ENCODE data around the gene MYL2. TPM values are rescaled to one million over a fixed set of nuclear protein-coding genes. Genes with fewer than 3 reads are reported as not detected.

MYL2 gene
- total and polyA plus RNA-seq, 9 donors = 113 to 1,289 (median 799) TPM

GRCh38 chr12:110932046-110932445 is 11.7 kb upstream of the MYL2 start:
- peaks cover 12% of the 10 kb centered on the region for H3K27me3 ChIP-seq (ENCODE audit: control insufficient read depth, insufficient read depth, low read length)
- no peak overlapping the region for H3K4me3 ChIP-seq (ENCODE audit: low read length)
- no peak for DNase-seq
- peak overlapping the region; percentile 71 for H3K27ac ChIP-seq (ENCODE audit: low read length)
- H3K9me3 ChIP-seq (replicated peaks; ENCODE audit: control insufficient read depth, low read depth, low read length) = no peaks in the 10 kb centered on the region
- 25% methylated on average over 5 of the region's 11 CpGs for WGBS (ENCODE audit: insufficient coverage)
- H3K36me3 ChIP-seq (ENCODE audit: control insufficient read depth, insufficient read depth, low read length) = no peaks in the 10 kb centered on the region
- peaks cover 25% of the 10 kb centered on the region for H3K4me1 ChIP-seq (ENCODE audit: control insufficient read depth, insufficient read depth, low read length)

- peaks cover 22% of the 10 kb centered on the region for H3K4me1 ChIP-seq (ENCODE audit: control insufficient read depth, insufficient read depth, low read length)
- peak; percentile 81 for DNase-seq
- H3K36me3 ChIP-seq (ENCODE audit: control insufficient read depth, insufficient read depth, low read length) = no peaks in the 10 kb centered on the region
- peaks cover 7% of the 10 kb centered on the region for H3K27me3 ChIP-seq (ENCODE audit: control insufficient read depth, insufficient read depth, low read length)
- 54% methylated on average over 16 of the region's 16 CpGs for WGBS (ENCODE audit: insufficient coverage)
- no peak overlapping the region for H3K4me3 ChIP-seq (ENCODE audit: low read length)
- peak overlapping the region; percentile 86 for H3K27ac ChIP-seq (ENCODE audit: low read length)
- H3K9me3 ChIP-seq (replicated peaks; ENCODE audit: control insufficient read depth, low read depth, low read length) = no peaks in the 10 kb centered on the region
Measured at GRCh38 chr12:110931315-110931728, 10.9 kb upstream of the MYL2 start.

DNA sequence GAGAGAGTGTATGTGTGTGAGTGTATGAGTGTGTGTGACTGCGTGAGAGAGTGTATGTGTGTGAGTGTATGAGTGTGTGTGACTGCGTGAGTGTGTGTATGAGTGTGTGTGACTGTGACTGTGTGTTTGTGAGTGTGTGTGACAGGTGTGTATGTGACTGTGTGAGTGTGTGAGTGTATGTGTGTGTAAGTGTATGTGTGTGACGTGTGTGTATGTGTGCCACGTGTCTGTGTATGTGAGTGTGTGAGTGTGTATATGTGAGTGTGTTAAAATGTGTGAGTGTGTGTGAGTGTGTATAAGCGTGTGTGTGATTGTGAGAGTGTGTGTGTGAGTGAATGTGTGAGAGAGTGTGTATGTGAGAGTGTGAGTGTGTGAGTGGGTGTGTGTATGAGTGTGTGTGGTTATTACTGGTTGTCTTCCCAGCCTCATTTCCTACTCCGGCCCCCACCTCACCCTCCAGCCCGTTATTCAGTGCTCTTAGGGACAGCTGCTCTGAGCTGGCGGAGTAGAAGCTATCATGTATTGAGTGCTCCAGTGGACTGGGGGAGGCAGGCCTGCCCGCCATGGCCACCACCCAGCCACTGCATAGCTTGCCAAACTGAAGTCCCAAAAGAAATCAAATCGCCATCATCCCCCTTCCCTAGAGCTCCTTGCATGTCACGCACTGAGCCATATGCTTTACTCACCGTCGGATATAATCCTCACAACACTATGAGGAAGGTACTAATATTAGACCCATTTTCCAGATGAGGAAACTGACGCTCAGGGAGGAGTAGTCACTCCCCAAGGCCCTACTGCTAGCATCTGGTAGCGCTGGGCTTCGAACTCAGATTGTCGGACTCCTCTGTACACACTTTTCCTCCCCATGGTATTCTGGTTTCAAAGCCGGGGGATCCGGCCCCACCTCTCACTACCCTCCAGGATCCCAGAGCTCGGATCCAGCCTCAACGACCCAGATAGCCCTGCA is 10.3 kb upstream of the MYL2 start:
- Histone ChIP-seq H3K4me1 (ENCODE audit: control insufficient read depth, insufficient read depth, low read length) (peaks cover 22% of the 10 kb centered on the region), H3K27ac (ENCODE audit: low read length) (peak overlapping the region; percentile 86), H3K4me3 (ENCODE audit: low read length) (no peak overlapping the region), H3K36me3 (ENCODE audit: control insufficient read depth, insufficient read depth, low read length) (no peaks in the 10 kb centered on the region), H3K9me3 (replicated peaks; ENCODE audit: control insufficient read depth, low read depth, low read length) (no peaks in the 10 kb centered on the region), H3K27me3 (ENCODE audit: control insufficient read depth, insufficient read depth, low read length) (peaks cover 4% of the 10 kb centered on the region)
- peak; percentile 28 for DNase-seq
- WGBS (ENCODE audit: insufficient coverage) = 75% methylated on average over 14 of the region's 21 CpGs

GRCh38 chr12:110929818-110930217 is 9.4 kb upstream of the MYL2 start:
- Histone ChIP-seq H3K4me3 (ENCODE audit: low read length) (no peak overlapping the region), H3K4me1 (ENCODE audit: control insufficient read depth, insufficient read depth, low read length) (peaks cover 22% of the 10 kb centered on the region), H3K27ac (ENCODE audit: low read length) (no peak overlapping the region), H3K9me3 (replicated peaks; ENCODE audit: control insufficient read depth, low read depth, low read length) (no peaks in the 10 kb centered on the region), H3K27me3 (ENCODE audit: control insufficient read depth, insufficient read depth, low read length) (peaks cover 2% of the 10 kb centered on the region), H3K36me3 (ENCODE audit: control insufficient read depth, insufficient read depth, low read length) (no peaks in the 10 kb centered on the region)
- DNase-seq = no peak
- 80% methylated on average over 1 of the region's 1 CpG for WGBS (ENCODE audit: insufficient coverage)

GRCh38 chr12:110928700-110929099 is 8.3 kb upstream of the MYL2 start:
- Histone ChIP-seq H3K27ac (ENCODE audit: low read length) (peak overlapping the region; percentile 21), H3K27me3 (ENCODE audit: control insufficient read depth, insufficient read depth, low read length) (peaks cover 2% of the 10 kb centered on the region), H3K4me3 (ENCODE audit: low read length) (no peak overlapping the region), H3K4me1 (ENCODE audit: control insufficient read depth, insufficient read depth, low read length) (peaks cover 20% of the 10 kb centered on the region), H3K36me3 (ENCODE audit: control insufficient read depth, insufficient read depth, low read length) (no peaks in the 10 kb centered on the region), H3K9me3 (replicated peaks; ENCODE audit: control insufficient read depth, low read depth, low read length) (no peaks in the 10 kb centered on the region)
- DNase-seq = no peak
- WGBS (ENCODE audit: insufficient coverage) = 56% methylated on average over 5 of the region's 7 CpGs

DNA sequence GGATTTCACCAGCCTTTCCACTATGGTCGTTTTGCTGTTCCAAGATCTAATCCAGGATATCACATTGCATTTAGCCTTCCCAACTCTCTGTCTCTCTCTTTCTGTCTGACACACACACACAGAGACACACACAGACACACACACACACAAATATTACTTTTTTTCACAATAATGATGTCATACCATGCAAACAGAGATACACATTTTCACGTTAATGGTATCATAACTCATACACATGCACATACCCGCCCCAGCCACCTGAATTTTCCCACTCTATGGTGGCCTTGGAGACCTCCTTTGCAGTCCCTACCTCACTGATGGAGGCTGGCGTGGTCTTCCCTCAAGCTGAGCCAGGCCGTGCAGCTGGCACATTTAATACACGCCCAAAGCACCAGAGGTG is 7.2 kb upstream of the MYL2 start:
- Histone ChIP-seq H3K9me3 (replicated peaks; ENCODE audit: control insufficient read depth, low read depth, low read length) (no peaks in the 10 kb centered on the region), H3K4me1 (ENCODE audit: control insufficient read depth, insufficient read depth, low read length) (peaks cover 20% of the 10 kb centered on the region), H3K27me3 (ENCODE audit: control insufficient read depth, insufficient read depth, low read length) (no peaks in the 10 kb centered on the region), H3K4me3 (ENCODE audit: low read length) (no peak overlapping the region), H3K27ac (ENCODE audit: low read length) (no peak overlapping the region), H3K36me3 (ENCODE audit: control insufficient read depth, insufficient read depth, low read length) (no peaks in the 10 kb centered on the region)
- no peak for DNase-seq
- 35% methylated on average over 3 of the region's 6 CpGs for WGBS (ENCODE audit: insufficient coverage)

DNA sequence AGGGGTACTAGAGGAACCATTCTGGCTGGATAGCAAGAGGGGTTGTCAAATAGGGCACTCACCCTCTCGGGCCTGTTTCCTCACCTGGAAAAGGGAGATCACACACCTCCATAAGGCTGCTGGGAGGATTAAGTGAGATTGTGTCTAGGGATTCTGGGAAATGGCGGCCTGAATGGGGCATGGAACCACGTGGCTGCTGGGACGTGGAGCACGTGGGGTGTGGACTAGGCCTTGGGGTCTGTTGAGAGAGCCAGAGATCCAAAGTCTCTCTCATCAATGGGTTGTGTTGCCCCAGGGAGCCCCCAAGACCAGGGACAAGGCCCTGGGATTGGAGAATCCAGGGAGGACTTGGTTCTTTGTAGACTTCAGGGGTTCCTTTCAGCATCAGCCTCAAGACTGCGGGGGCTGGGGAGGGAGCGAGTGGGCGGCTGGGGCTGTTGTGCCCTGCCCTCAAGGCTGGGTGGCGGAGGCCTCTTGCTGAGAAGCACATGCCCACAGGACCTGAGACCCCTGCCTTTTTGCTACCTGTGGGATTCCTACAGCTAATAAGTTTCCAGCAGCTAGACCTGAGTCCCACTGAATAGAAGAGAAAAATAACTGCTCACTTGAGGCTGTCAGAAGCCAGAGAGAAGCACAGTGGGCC is 3.4 kb upstream of the MYL2 start:
- Histone ChIP-seq H3K27ac (ENCODE audit: low read length) (no peak overlapping the region), H3K4me3 (ENCODE audit: low read length) (no peak overlapping the region), H3K27me3 (ENCODE audit: control insufficient read depth, insufficient read depth, low read length) (peaks cover 6% of the 10 kb centered on the region), H3K9me3 (replicated peaks; ENCODE audit: control insufficient read depth, low read depth, low read length) (no peaks in the 10 kb centered on the region), H3K36me3 (ENCODE audit: control insufficient read depth, insufficient read depth, low read length) (no peaks in the 10 kb centered on the region), H3K4me1 (ENCODE audit: control insufficient read depth, insufficient read depth, low read length) (peaks cover 7% of the 10 kb centered on the region)
- no peak for DNase-seq
- 70% methylated on average over 2 of the region's 9 CpGs for WGBS (ENCODE audit: insufficient coverage)

GRCh38 chr12:110923192-110923591 is 2.8 kb upstream of the MYL2 start:
- Histone ChIP-seq H3K27me3 (ENCODE audit: control insufficient read depth, insufficient read depth, low read length) (peaks cover 6% of the 10 kb centered on the region), H3K4me1 (ENCODE audit: control insufficient read depth, insufficient read depth, low read length) (peaks cover 4% of the 10 kb centered on the region), H3K9me3 (replicated peaks; ENCODE audit: control insufficient read depth, low read depth, low read length) (no peaks in the 10 kb centered on the region), H3K36me3 (ENCODE audit: control insufficient read depth, insufficient read depth, low read length) (no peaks in the 10 kb centered on the region), H3K4me3 (ENCODE audit: low read length) (no peak overlapping the region), H3K27ac (ENCODE audit: low read length) (no peak overlapping the region)
- 100% methylated on average over 3 of the region's 4 CpGs for WGBS (ENCODE audit: insufficient coverage)
- DNase-seq = no peak

DNA sequence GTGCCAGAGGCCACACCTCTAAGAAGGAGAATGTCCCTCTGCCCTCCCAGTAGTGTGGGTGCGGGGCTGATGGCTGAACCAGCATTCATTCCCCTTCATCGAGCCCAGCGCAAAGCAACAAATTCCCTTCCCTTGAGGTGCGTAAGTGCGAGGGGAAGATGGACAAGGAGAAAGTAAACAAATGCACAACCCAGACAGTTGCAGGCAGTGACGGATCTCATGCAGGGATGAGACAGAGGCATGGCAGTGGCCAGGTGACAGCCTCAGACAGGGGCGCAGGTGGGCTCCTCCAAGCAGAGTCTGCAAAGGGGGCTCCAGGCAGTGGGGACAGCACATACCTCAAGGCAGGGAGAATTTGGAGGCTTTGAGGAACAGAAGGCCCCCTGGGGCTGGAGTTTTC is 2.3 kb upstream of the MYL2 start:
- 68% methylated on average over 5 of the region's 7 CpGs for whole genome bisulfite sequencing (ENCODE audit: insufficient coverage)
- no peak overlapping the region for H3K4me3 ChIP-seq (ENCODE audit: low read length)
- no peak for DNase-seq
- no peaks in the 10 kb centered on the region for H3K36me3 ChIP-seq (ENCODE audit: control insufficient read depth, insufficient read depth, low read length)
- no peak overlapping the region for H3K27ac ChIP-seq (ENCODE audit: low read length)
- H3K9me3 ChIP-seq (replicated peaks; ENCODE audit: control insufficient read depth, low read depth, low read length) = no peaks in the 10 kb centered on the region
- H3K27me3 ChIP-seq (ENCODE audit: control insufficient read depth, insufficient read depth, low read length) = peaks cover 10% of the 10 kb centered on the region
- H3K4me1 ChIP-seq (ENCODE audit: control insufficient read depth, insufficient read depth, low read length) = peaks cover 4% of the 10 kb centered on the region

- Histone ChIP-seq H3K4me1 (ENCODE audit: control insufficient read depth, insufficient read depth, low read length) (peaks cover 4% of the 10 kb centered on the region), H3K9me3 (replicated peaks; ENCODE audit: control insufficient read depth, low read depth, low read length) (no peaks in the 10 kb centered on the region), H3K27ac (ENCODE audit: low read length) (no peak overlapping the region), H3K4me3 (ENCODE audit: low read length) (no peak overlapping the region), H3K27me3 (ENCODE audit: control insufficient read depth, insufficient read depth, low read length) (peaks cover 10% of the 10 kb centered on the region), H3K36me3 (ENCODE audit: control insufficient read depth, insufficient read depth, low read length) (no peaks in the 10 kb centered on the region)
- no peak for DNase-seq
- WGBS (ENCODE audit: insufficient coverage) = 81% methylated on average over 9 of the region's 10 CpGs
Measured at GRCh38 chr12:110921262-110921661, 883 bp upstream of the MYL2 start.
